C4-2B (cell line): ENCODE results near the gene ASB18.

Experiments used
- ZFX ChIP-seq: fragments of 450-650 bp; IDR thresholded peaks from 2 replicates; pipeline ENCODE4 v1.6.1; 2017
- TF ChIP-seq, protein P1 (sequence below): fragments of 450-650 bp; conservative IDR thresholded peaks from 2 replicates; pipeline ENCODE4 v1.5.1; 2017; ENCODE audit warnings: mild to moderate bottlenecking

DNA sequence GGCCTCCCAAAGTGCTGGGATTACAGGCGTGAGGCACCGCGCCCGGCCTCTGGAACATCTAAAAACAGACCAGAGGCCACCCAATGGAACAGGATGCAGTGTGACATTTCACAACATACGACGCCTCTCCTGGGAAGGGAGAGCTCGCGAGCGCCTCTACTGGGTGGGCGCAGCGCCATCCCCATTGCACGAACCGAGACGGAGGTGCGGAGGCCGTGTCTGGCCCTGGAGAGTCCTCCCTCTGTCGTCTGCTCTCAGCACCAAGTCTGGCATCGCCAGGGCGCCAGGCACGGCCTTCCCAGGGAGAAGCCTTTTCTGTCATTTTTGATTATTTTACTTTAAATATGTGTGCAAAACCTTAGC, 86.6 kb downstream of the ASB18 start:
- TF ChIP-seq, protein P1, sequence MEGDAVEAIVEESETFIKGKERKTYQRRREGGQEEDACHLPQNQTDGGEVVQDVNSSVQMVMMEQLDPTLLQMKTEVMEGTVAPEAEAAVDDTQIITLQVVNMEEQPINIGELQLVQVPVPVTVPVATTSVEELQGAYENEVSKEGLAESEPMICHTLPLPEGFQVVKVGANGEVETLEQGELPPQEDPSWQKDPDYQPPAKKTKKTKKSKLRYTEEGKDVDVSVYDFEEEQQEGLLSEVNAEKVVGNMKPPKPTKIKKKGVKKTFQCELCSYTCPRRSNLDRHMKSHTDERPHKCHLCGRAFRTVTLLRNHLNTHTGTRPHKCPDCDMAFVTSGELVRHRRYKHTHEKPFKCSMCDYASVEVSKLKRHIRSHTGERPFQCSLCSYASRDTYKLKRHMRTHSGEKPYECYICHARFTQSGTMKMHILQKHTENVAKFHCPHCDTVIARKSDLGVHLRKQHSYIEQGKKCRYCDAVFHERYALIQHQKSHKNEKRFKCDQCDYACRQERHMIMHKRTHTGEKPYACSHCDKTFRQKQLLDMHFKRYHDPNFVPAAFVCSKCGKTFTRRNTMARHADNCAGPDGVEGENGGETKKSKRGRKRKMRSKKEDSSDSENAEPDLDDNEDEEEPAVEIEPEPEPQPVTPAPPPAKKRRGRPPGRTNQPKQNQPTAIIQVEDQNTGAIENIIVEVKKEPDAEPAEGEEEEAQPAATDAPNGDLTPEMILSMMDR: no peak
- TF ChIP-seq ZFX: no peak
